OCI-LY3 (cell line): ENCODE results near the gene KLHDC1.
"Not testable (repeated sequence)": the region's sequence is repeated elsewhere in the genome, so short reads cannot be mapped to it uniquely, and the experiment has no call there.

Experiments used
- H2AFZ ChIP-seq: fragments of 200-600, 300-600 bp; shearing (Covaris generic); 2 replicates; pipeline ENCODE4 v1.6.0; 2014; ENCODE audit warnings: antibody characterized with exemption, low read depth, low read length
- H3K27ac ChIP-seq: fragments of 200-600, 300-600 bp; sonication (generic); 2 replicates; pipeline ENCODE4 v1.5.1; 2014; ENCODE audit warnings: mild to moderate bottlenecking, low read length, moderate library complexity, mixed read lengths
- H3K27me3 ChIP-seq: fragments of 200-600, 300-600 bp; sonication (generic); 2 replicates; pipeline ENCODE4 v1.6.1; 2014; ENCODE audit warnings: low read depth, low read length, mixed read lengths
- H3K36me3 ChIP-seq: fragments of 200-600, 300-600 bp; sonication (generic); replicated peaks from 2 replicates; pipeline ENCODE3; 2014; ENCODE audit warnings: low read depth, low read length, mixed read lengths
- H3K4me1 ChIP-seq: fragments of 300-600, 200-600 bp; sonication (generic); 2 replicates; pipeline ENCODE4 v1.6.1; 2014; ENCODE audit warnings: low read length, mixed read lengths
- H3K4me2 ChIP-seq: fragments of 200-600, 300-600 bp; sonication (generic); 2 replicates; pipeline ENCODE4 v1.6.1; 2014; ENCODE audit warnings: low read length, mixed read lengths
- H3K4me3 ChIP-seq: fragments of 300-600, 200-600 bp; sonication (generic); 2 replicates; pipeline ENCODE4 v1.5.1; 2014; ENCODE audit warnings: antibody characterized with exemption, mild to moderate bottlenecking, low read length, moderate library complexity
- H3K79me2 ChIP-seq: fragments of 300-600, 200-600 bp; shearing (Covaris generic); 2 replicates; pipeline ENCODE4 v1.6.1; 2014; ENCODE audit warnings: mild to moderate bottlenecking, low read length, mixed read lengths
- H3K9ac ChIP-seq: fragments of 300-600, 200-600 bp; shearing (Covaris generic); 2 replicates; pipeline ENCODE4 v1.6.0; 2014; ENCODE audit warnings: mild to moderate bottlenecking, low read length, moderate library complexity
- H3K9me3 ChIP-seq: fragments of 200-600, 300-600 bp; shearing (Covaris generic); 2 replicates; pipeline ENCODE4 v1.6.1; 2014; ENCODE audit warnings: low read length, mixed read lengths; ENCODE audit not compliant: insufficient read depth
- H4K20me1 ChIP-seq: fragments of 200-600, 300-600 bp; sonication (generic); 2 replicates; pipeline ENCODE4 v1.6.1; 2016; ENCODE audit warnings: low read length, mixed read lengths; ENCODE audit not compliant: insufficient read depth
- EZH2phosphoT487 ChIP-seq: fragments of 200-600 bp; shearing (Covaris generic); IDR thresholded peaks from 2 replicates; pipeline ENCODE4 v1.6.1; 2018; ENCODE audit warnings: antibody characterized with exemption, mixed run types, low read depth
- TF ChIP-seq, protein P1 (sequence below): fragments of 200-600, 300-600 bp; sonication (generic); IDR thresholded peaks from 2 replicates; pipeline ENCODE4 v1.5.1; 2014; ENCODE audit warnings: antibody characterized with exemption, low read length, low read depth

Gene KLHDC1

DNA sequence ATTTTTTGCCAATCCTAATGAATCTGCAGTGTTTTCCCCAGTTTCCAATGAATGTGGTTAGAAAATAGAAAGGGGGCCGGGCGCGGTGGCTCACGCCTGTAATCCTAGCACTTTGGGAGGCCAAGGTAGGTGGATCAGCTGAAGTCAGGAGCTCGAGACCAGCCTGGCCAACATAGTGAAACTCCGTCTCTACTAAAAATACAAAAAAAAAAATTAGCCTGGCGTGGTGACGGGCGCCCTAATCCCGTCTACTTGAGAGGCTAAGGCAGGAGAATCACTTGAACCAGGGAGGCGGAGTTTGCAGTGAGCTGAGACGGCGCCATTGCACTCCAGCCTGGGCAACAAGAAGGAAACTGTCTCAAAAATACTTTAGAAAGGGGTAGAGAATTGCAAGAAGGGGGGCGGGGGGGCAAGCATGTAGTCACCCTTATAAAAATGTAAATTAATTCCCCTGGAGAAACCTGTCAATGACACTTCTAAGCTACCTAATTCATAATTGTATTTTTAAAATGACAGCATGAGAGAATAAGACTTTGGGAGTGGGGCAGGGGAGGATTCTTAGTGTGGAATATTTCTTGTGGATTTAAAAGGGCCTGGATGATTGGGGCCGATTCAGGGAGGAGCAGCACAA lies 76.8 kb downstream of the KLHDC1 start:
- H3K9me3 ChIP-seq = no peaks in the 10 kb centered on the region
- H4K20me1 ChIP-seq = no peaks in the 10 kb centered on the region
- peaks cover 28% of the 10 kb centered on the region for H3K79me2 ChIP-seq
- peaks cover 10% of the 10 kb centered on the region for H3K4me1 ChIP-seq
- H3K27ac ChIP-seq = no peak overlapping the region
- peak overlapping the region; percentile 97 for H3K4me2 ChIP-seq
- peaks cover 6% of the 10 kb centered on the region for H3K36me3 ChIP-seq
- peak overlapping the region; percentile 88 for H3K9ac ChIP-seq
- H3K4me3 ChIP-seq = peak overlapping the region; percentile 83
- H2AFZ ChIP-seq = no peak overlapping the region
- H3K27me3 ChIP-seq = no peaks in the 10 kb centered on the region
- no peak for TF ChIP-seq EZH2phosphoT487
- TF ChIP-seq, protein P1, sequence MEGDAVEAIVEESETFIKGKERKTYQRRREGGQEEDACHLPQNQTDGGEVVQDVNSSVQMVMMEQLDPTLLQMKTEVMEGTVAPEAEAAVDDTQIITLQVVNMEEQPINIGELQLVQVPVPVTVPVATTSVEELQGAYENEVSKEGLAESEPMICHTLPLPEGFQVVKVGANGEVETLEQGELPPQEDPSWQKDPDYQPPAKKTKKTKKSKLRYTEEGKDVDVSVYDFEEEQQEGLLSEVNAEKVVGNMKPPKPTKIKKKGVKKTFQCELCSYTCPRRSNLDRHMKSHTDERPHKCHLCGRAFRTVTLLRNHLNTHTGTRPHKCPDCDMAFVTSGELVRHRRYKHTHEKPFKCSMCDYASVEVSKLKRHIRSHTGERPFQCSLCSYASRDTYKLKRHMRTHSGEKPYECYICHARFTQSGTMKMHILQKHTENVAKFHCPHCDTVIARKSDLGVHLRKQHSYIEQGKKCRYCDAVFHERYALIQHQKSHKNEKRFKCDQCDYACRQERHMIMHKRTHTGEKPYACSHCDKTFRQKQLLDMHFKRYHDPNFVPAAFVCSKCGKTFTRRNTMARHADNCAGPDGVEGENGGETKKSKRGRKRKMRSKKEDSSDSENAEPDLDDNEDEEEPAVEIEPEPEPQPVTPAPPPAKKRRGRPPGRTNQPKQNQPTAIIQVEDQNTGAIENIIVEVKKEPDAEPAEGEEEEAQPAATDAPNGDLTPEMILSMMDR = no peak

DNA sequence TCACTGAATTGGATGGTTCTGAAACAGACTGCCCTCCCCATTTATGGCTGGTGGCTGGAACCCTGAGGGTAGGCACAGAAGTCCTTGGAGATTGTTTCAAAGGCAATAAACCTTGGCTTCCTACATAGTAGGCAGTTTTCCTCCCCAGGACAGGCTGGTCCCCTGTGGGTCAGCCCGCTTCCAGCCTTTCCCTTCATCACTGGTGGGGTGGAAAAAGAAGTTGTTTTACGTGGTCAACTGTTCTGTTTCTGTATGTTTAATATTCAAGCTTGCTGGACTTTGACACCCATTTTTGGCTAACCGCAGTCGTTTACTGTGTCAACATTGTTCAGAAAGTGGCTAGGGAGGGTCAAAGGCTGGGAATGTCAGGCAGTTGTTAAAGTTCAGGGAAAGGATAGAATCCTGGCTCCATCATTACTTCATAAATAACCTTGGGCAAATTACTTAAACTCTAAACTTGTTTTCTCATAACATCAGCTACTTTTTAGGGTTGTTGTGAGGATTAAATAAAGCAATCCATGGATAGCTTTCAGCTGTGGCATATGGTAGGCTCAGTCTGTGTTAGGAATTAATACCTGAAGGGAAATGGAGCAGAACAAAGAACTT lies 77.4 kb downstream of the KLHDC1 start:
- Histone ChIP-seq H3K27ac (no peak overlapping the region), H4K20me1 (no peaks in the 10 kb centered on the region), H3K4me3 (peak overlapping the region; percentile 83; the same call in 1 of the 2 replicates), H3K4me1 (peaks cover 10% of the 10 kb centered on the region), H3K27me3 (no peaks in the 10 kb centered on the region), H3K9ac (no peak overlapping the region), H3K9me3 (no peaks in the 10 kb centered on the region), H3K4me2 (peak overlapping the region; percentile 97), H3K36me3 (peaks cover 12% of the 10 kb centered on the region), H3K79me2 (peaks cover 28% of the 10 kb centered on the region), H2AFZ (no peak overlapping the region)
- TF ChIP-seq, protein P1 = no peak
- TF ChIP-seq EZH2phosphoT487 = no peak

DNA sequence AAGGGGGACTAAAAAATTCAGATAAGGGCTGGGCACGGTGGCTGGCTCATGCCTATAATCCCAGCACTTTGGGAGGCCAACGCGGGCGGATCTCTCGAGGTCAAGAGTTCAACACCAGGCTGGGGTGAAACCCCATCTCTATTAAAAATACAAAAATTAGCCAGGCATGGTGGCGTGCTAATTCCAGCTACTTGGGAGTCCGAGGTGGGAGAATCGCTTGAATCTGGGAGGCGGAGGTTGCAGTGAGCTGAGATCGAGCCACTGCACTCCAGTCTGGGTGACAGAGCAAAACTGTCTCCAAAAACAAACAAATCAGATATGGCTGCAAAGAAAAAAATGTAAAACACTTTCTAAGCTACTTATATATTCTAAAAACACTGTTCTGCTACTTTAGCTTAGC lies 78.8 kb downstream of the KLHDC1 start:
- H3K4me2 ChIP-seq, H3K27ac ChIP-seq, H3K9me3 ChIP-seq, H3K9ac ChIP-seq, H3K27me3 ChIP-seq, H3K4me1 ChIP-seq, H3K4me3 ChIP-seq, H2AFZ ChIP-seq, H4K20me1 ChIP-seq: not testable (repeated sequence)
- Histone ChIP-seq H3K36me3 (peaks cover 16% of the 10 kb centered on the region), H3K79me2 (peaks cover 28% of the 10 kb centered on the region)

DNA sequence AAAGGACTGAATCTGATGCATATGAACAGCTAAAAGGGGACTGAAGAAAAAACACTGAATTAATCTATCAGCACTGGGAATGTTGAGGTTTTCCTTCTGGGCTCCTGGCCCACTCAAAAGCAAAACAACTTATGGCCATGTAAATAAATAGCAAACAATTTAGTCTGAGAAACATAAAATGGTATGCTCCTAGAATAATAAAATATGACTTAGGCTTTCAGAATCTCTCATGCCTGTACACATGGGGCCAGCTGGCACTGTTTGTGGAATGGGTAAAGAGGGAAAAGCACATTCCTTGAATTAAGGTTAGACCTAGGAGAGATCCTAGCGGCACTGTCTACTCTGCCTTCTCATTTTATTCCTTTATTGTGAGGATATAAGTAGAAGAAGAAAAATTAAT lies 81.2 kb downstream of the KLHDC1 start:
- peaks cover 4% of the 10 kb centered on the region for H3K4me1 ChIP-seq
- H3K27me3 ChIP-seq = no peaks in the 10 kb centered on the region

More for the DNA sequence above, 81.2 kb downstream of the KLHDC1 start:
- H4K20me1 ChIP-seq = no peaks in the 10 kb centered on the region
- H3K79me2 ChIP-seq = peaks cover 18% of the 10 kb centered on the region
- H3K27ac ChIP-seq = no peak overlapping the region
- TF ChIP-seq, protein P1 = no peak
- no peak for TF ChIP-seq EZH2phosphoT487
- H3K4me3 ChIP-seq = no peak overlapping the region
- H2AFZ ChIP-seq = no peak overlapping the region
- H3K36me3 ChIP-seq = peaks cover 26% of the 10 kb centered on the region
- no peaks in the 10 kb centered on the region for H3K9me3 ChIP-seq
- H3K9ac ChIP-seq = no peak overlapping the region
- H3K4me2 ChIP-seq = no peak overlapping the region
